ENCODE measurements around the gene RNLS. TPM values are rescaled to one million over a fixed set of nuclear protein-coding genes. Genes with fewer than 3 reads are reported as not detected.

RNLS gene
- total and polyA plus RNA-seq, 2 of the 8 experiments (the other 6 are each of a cell fraction or from before 2014, with no cell fraction given): 7.5 to 12.7 TPM

DNA sequence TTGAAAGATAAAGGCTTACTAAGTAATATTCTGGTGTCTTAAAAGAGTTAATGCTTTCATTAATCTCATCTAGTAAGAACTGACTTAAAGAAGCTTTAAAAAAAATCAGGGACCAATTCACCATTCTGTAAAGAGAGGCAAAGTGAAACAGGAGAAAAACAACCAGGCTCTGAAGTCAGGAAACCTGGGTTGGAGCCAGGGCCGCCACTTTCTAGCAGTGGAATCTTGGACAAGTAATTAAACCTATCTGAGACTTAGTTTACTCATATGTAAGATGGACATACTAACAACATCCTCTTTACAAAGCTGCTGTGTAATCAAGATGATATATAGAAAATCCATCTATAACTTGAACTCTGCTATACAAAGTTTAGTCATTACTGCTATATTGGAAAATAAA, 154.1 kb downstream of the RNLS start (continued):
- TF ChIP-seq CHD7 (IDR thresholded peaks at IDR 0.05; ENCODE audit: insufficient replicate concordance, low read length): no peak
- no peak for TF ChIP-seq FOSL1 (IDR thresholded peaks at IDR 0.05; ENCODE audit: insufficient read depth, low read depth, low read length)
- TF ChIP-seq CHD1 (IDR thresholded peaks at IDR 0.05; ENCODE audit: low read depth, low read length): no peak
- no peak for TF ChIP-seq RNF2 (IDR thresholded peaks at IDR 0.05; ENCODE audit: borderline replicate concordance, low read depth, low read length, missing control alignments, poor library complexity, severe bottlenecking)
